Peyer's patch (tissue), 4 donors: ENCODE results near the gene CNTNAP2.

Experiments used
- CTCF ChIP-seq, 6 experiments: fragments of 450-650 bp in 4 of 6; fragments of 200-600 bp in 2 of 6; sonication (generic) in 1 of 6; IDR thresholded peaks; one replicate each; pipeline ENCODE4 v1.5.1; 2017 to 2019; ENCODE audit warnings: antibody characterized with exemption in 6 of 6, mild to moderate bottlenecking in 3 of 6, moderate library complexity in 1 of 6
- POLR2A ChIP-seq, 2 donors: fragments of 450-650 bp; IDR thresholded peaks; one replicate each; pipeline ENCODE4 v1.5.1; 2017; ENCODE audit warnings: antibody characterized with exemption in 2 of 2, mild to moderate bottlenecking in 2 of 2, moderate library complexity in 2 of 2

- TF ChIP-seq POLR2A (IDR thresholded peaks at IDR 0.05) (no peak), CTCF (IDR thresholded peaks at IDR 0.05) (no peak)
Observed at GRCh38 chr7:146876411-146876810, 759.8 kb downstream of the CNTNAP2 start.
